Upper lobe of left lung (tissue), 4 donors: ENCODE results near the gene DOCK8.

Source experiments
- POLR2AphosphoS5 ChIP-seq, 2 donors: sonication (generic); formaldehyde crosslinking; IDR thresholded peaks; one replicate each; pipeline ENCODE4 v1.5.1; 2017; ENCODE audit warnings: antibody characterized with exemption in 2 of 2
- TF ChIP-seq, protein P1 (sequence below), 6 experiments: fragments of 450-650 bp in 4 of 6; fragments of 200-600 bp in 2 of 6; sonication (generic) in 2 of 6; IDR thresholded peaks; one replicate each; pipeline ENCODE4 v1.5.1; 2016 to 2019; ENCODE audit warnings: antibody characterized with exemption in 6 of 6

DNA sequence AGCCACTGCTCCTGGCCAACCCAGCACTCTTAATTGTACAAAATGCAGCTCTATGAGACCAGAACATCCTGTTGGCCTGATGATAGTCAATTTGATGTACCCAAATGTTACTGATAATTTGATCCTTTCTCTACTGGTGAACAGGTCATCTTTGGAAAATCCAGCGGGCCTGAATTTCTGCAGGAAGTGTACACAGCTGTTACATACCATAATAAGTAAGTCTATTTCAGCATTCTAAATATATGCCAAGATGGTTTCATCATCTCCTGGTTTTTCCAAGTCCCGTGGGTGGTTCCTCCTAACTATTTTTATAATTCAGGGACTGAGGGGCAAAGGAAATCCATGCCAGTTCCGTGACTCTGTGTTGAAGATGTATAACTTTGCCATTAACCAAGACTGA is 155.4 kb downstream of the DOCK8 start:
- TF ChIP-seq, protein P1, sequence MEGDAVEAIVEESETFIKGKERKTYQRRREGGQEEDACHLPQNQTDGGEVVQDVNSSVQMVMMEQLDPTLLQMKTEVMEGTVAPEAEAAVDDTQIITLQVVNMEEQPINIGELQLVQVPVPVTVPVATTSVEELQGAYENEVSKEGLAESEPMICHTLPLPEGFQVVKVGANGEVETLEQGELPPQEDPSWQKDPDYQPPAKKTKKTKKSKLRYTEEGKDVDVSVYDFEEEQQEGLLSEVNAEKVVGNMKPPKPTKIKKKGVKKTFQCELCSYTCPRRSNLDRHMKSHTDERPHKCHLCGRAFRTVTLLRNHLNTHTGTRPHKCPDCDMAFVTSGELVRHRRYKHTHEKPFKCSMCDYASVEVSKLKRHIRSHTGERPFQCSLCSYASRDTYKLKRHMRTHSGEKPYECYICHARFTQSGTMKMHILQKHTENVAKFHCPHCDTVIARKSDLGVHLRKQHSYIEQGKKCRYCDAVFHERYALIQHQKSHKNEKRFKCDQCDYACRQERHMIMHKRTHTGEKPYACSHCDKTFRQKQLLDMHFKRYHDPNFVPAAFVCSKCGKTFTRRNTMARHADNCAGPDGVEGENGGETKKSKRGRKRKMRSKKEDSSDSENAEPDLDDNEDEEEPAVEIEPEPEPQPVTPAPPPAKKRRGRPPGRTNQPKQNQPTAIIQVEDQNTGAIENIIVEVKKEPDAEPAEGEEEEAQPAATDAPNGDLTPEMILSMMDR (IDR thresholded peaks at IDR 0.05), result no peak
- no peak for TF ChIP-seq POLR2AphosphoS5 (IDR thresholded peaks at IDR 0.05)
